DMS153 (cell line): ENCODE data around the gene SYCE3.
"Not testable (repeated sequence)": the region's sequence is repeated elsewhere in the genome, so short reads cannot be mapped to it uniquely, and the experiment has no call there.

Experiments used
- DNase-seq: peaks from one replicate; lab custom pipeline; 2025; lab: John Stamatoyannopoulos, UW

The SYCE3 gene

DNA sequence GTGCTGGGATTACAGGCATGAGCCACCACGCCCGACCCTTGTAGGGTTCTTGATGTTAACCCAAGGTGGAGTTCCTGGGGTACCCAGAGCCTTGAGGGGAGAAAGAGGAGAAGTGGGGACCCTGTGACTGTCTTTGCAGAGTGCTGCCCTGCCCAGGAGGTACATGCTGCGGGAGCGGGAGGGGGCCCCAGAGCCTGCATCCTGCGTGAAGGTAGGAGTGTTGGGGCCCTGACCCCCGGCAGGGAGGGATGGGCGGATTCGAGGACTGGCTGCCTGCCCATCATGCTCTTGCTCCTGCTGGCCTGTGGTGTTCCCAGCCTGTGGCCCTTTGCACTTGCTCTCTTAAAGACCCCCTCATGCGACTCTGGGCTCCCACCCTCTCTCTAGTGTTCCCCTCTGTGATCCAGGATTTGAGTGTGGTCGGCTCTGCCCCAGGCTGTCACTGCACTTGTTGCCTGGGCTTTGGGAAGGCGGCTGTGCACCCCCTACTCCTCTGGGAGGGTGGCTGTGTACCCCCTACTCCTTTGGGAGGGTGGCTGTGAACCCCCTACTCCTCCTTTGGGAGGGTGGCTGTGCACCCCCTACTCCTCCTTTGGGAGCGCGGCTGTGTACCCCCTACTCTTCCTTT lies 41.8 kb downstream of the SYCE3 start:
- no peak for DNase-seq

DNA sequence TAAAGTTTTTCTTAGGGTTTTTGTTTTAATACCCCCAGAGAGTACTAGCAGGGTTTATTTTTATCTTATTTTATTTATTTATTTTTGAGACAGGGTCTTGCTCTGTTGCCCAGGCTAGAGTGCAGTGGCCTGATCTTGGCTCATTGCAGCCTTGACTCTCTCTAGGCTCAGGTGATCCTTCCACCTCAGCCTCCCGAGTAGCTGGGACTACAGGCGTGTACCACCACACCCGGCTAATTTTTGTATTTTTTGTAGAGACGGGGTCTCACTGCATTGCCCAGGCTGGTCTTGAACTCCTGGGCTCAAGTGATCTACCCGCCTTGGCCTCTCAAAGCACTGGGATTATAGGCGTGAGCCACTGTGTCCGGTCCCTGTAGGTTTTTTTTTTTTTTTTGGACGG lies 42.5 kb downstream of the SYCE3 start:
- DNase-seq: not testable (repeated sequence)

DNA sequence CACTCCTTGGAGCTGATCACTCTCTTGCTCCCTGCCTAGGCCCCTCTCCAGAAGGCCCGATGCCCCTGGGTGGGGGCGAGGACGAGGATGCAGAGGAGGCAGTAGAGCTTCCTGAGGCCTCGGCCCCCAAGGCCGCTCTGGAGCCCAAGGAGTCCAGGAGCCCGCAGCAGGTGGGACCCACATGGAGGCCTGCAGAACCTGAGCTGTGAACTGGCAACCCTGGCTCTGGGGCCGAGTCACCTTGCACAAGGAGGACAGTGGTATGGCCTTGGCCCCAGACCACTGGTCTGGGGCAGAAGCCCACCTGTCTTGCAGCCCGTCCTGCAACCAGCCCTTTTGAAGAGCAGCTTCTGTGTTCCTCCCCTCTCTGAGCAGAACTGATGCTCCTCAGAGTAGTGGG lies 43.6 kb downstream of the SYCE3 start:
- DNase-seq: no peak

DNA sequence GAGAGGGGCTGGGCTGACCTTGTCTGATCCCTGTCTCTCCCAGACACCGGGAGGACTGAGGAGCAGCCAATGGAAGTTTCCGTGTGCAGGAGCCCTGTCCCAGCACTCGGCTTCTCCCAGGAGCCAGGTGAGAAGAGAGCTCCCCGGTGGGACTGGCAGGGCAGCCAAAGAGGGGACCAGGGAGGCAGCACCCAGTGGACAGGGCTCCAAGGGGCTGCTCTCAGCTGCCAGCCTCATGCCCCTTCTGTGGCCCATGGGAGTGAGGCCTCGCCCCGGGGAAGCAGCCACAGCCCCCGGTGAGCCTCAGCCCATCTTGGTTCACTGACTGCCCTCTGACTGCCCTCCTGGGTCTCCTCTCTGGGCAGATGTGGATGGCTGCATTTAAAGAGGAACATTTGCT lies 44.1 kb downstream of the SYCE3 start:
- DNase-seq: no peak

DNA sequence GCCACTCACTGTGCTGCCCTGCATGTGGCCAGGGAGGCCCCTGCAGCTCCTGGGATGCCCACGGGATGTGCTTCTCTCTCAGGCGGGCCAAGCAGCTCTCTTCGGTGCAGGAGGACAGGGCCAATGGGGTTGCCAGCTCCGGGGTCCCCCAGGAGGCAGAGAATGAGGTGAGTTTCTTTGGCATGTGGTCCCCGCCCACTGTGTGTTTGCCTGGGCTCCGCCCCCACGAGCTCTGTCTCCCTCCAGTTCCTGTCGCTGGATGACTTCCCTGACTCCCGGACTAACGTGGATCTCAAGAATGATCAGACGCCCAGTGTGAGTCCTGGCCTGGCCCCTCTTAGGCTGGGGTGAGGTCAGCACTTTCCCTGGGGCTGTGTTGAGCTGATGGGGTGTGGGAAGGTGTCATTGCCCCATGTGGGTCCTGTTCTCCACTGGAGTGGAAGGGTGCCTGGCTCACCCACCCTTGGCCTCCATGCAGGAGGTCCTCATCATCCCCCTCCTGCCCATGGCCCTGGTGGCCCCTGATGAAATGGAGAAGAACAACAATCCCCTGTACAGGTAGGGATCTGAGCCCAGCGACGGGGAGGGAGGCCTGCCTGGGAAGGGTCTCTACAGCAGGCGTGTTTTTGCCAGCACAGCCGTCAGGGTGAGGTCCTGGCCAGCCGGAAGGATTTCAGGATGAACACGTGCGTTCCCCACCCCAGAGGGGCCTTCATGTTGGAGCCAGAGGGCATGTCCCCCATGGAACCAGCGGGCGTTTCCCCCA lies 45.0 kb downstream of the SYCE3 start:
- no peak for DNase-seq

DNA sequence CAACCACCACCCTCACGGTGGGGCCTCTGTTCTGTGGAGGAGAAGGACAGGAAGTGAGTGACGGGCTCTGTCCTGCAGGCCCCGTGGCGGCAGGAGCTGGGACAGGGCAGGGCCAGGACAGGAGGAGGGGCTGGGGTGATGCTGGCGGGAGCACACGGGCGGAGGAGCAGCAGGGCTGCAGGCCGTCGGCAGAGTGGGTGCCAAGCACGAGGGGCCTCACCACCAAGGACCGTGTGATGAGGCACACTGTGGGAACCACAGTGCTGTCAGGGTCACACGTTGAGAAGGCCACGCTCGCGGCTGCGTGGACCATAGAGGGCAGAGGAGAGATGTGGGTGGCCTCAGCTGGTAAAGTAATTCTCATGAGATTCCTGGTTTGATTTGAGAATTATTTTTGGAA lies 45.8 kb downstream of the SYCE3 start:
- no peak for DNase-seq

DNA sequence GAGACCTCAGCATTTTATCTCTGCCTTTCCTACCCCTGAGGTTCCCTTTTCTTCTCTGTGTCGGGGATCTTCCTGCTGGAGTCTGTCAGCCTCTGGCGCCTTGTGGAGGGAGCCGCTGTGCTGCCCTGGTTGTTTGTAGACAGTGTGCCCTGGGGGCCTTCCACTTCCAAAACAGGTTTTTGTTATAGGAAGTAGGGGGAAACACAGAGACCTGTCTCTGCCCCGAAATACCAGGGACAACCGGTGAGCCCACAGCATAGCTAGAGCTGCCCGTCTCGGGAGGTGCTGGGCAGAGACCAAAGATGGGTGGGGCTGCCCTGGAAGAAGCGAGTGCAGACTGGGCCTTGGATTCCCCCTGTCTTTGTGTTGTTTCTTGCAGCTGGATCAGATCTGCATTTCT lies 46.7 kb downstream of the SYCE3 start:
- DNase-seq: no peak

DNA sequence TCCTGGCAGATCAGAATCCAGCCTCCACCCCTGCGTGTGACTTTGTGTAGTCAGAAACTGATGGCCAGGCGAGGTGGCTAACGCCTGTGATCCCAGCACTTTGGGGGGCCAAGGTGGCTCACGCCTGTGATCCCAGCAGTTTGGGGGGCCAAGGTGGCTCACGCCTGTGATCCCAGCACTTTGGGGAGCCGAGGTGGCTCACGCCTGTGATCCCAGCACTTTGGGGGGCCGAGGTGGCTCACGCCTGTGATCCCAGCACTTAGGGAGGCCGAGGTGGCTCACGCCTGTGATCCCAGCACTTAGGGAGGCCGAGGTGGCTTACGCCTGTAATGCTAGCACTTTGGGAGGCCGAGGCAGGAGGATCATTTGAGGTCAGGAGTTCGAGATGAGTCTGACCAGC lies 49.5 kb downstream of the SYCE3 start:
- no peak for DNase-seq

DNA sequence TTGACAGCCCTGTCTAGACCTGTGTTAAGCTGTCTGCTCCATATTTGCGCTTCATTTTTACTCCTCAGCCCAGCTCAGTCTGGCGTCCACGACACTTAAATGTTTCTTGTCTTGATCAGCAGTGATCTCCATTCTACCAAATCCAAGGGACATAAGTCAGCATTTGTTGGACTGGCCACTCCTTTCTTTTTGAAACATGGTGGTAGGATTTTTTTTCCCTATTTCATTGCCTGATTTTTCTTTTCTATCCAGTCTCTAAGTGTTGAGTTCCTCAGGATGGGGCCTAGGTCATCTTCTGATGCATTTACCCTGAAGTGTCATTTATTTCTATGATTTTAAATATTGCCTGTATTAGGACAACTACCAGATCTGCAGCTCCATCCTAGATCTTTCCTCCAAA lies 53.8 kb downstream of the SYCE3 start:
- DNase-seq: no peak

DNA sequence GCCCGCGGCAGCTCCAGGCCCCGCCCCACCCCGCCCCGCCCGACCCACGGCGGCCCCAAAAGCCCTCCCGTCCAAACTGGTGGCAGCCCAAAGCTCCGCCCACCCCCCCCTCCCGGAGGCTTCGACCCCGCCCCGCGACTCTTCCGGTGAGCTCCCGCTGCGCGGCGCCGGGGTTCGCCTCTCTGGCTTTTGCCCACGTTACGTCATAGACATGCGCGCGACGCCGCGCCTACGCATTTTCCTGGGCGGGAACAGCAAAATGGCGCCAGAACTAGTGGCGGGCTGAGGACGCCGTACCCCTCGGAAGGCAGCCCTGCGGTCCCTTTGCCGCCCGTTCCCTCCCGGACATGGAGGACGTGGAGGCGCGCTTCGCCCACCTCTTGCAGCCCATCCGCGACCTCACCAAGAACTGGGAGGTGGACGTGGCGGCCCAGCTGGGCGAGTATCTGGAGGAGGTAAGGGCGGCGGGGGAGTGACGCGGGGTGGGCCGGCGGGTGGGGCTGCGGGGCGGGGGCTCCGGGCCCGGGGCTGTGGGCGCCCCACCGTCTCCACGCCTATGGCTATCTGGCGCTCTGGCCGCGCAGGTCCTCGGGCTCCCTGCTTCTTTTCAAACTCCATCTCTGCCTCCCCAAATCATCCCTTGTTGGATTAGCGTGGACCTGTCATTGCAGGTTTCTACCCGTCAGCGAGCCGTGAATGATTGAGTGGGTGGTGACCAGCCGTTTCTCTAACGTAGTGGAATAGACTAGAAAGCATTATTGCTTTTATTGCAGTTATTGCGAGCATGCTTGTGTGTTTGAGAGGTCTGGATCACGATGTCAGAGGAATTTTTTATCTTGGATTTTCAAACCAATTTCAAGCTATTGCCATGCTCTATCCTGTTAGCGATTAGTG lies 54.5 kb downstream of the SYCE3 start, which contains the start of gene NCAPH2:
Gene NCAPH2 (plus strand): TSS at position 234 of the 894 bp plus-strand sequence. CDS start 114 bp downstream, at position 348.
- peak; percentile 95 for DNase-seq

DNA sequence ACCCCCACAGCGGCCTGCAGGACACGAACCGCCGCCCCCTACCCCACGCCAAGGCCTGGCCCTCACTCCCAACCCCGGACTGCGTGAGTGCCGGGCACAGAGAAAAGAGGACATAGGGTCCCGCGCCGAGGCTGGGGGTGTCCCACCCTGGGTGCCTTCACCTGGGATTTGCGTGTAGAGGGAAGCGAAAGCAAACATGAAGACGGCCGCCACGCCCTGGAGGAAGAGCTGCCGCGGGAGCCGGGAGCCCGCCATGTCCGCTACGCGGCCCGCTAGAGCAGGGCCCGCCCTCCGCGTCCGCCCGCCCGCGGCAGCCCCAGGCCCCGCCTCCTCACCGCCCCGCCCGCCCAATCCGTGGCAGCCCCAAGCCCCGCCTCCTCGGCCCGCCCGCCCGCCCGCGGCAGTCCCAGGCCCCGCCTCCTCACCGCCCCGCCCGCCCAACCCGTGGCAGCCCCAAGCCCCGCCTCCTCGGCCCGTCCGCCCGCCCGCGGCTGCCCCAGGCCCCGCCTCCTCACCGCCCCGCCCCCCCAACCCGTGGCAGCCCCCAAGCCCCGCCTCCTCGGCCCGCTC lies 55.2 kb downstream of the SYCE3 start, which contains the start of gene LMF2:
Gene LMF2 (minus strand): TSS at position 282 of the 570 bp plus-strand sequence. CDS start 27 bp downstream, at position 255.
- peak; percentile 43 for DNase-seq

DNA sequence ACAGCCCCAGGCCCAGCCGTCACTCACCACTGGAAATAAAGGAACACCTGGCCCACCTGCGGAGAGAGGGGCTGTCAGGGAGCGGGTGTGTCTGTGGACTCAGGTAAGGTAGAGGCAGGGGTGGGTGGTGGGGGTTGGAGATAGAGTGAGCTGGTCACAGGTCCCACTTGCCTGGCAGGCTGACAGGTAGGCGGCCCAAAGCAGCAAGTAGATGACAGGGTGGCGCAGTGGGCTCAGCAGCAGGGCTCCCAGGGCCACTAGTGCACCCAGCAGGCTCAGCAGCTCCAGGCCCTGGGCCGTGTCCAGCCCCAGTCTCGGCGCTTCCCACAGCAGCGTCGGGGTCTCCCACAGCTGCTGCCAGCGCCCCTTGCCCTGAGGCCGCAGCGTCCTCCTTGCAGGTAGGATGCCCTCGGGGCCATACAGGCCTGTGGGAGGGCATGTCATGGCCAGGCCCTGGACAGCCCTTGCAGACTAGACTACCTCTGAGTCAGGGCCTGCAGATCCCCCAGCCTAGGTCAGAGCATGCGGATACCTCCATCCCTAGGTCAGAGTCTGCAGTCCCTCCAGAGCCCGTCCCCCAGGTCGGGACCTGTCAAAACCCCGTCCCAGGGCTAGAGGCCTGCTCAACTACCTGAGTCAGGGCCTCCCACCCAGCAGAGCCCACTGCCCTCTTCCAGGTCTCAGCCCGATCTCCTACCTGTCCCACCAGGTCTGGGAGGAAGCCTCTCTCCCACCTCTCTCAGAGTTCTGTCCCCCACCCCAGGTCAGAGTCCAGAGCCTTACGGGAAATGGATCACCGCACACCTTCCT lies 55.9 kb downstream of the SYCE3 start:
- DNase-seq: no peak

DNA sequence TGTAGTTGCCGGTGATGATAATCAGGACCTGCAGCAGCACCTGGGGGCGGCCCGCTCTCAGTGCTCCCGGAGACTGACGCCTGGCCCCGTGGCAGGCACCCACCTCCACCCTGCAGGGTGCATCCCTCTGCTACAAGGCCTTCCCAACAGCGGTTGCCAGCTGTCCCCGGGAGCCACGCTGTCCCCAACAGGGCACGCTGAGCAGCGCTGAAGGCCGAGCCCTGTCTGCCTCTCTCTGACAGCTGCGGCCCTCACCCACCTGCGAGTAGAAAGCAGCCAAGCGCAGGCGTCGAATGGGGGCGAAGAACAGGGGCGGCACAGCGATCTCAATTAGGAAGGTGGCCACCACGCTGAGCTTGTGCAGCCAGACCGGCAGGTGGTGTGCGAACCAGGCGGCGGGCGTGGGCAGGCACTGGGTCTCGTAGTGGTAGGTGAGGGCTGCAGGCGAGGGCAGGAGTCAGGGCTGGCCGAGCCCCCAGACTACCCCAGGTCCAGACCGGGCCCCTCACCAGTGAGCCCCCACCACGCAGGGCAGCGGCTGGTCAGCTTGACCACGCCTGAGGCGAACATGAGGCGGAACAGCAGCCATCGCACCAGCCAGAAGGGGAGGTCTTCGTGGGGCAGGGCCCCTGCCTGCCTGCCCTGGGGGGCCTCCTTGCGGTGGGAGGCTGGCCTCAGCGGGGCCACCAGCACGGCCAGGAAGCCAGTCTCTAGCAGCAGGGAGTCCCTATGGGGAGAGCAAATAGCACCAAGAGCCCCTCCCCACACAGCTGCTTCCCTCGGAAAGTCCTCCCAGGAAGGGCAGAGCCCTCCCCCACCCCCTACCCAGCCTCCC lies 56.7 kb downstream of the SYCE3 start:
- DNase-seq: no peak

DNA sequence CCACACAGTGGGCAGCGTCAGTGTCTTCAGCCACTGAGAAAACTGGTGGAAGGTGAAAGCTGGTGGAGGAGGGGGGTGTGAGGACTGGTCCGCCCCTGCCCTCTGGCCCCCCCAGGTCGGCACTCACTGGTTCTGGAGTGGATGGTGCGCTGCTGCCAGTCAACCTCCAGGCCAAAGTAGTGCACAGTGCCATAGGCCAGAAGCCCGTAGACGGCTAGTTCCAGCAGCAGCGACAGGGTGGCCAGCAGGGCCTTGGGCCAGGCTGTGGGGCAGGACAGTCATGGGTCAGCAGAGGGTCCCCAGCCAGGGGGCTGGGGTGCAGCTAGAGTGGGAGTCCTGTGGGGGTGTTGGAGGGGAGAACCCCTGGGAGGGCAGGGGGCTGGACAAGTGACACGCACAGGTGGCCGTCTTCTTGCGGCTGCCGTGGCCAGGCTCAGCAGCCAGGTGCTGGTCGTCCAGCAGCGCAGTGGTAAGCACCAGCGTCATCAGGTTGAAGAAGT lies 57.4 kb downstream of the SYCE3 start:
- DNase-seq: no peak

DNA sequence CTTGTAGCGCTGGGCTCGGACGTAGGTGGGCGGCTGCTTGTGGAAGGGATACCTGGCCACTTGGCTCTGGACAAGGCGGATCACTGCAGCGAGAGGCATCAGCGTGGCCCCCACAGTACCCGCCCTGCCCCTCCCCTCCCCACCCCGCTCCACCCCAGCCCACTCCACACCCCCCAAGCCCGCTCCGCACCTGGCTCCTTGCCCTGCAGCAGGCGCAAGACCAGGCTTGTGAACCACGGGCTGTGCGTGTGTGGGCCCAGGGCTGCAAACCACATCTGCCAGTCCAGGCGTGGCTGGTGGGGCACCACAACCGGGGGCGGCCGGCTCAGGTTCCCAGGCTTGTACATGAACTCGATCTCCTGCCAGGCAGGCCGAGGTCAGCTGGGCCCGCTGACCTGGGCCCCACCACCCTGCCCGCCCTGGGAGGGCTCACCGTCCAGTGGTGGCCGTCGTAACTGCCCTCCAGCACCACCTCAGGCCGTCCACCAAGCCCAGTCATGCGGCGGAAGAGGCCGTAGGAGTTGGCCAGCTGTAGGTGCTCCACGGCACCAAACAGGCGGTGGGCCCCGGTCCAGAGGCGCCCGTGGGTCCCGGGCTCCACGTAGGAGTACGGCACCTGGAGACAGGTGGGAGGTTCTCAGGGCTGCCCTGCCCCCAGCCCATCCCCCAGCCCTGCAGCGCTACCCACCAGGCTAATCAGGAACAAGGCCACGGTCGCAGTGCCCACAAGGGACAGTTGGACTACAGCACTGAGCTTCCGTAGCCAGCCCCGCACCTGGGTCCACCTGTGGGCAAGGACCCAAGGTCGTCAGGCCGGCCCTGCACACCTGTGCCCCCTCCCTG lies 58.1 kb downstream of the SYCE3 start:
- no peak for DNase-seq

DNA sequence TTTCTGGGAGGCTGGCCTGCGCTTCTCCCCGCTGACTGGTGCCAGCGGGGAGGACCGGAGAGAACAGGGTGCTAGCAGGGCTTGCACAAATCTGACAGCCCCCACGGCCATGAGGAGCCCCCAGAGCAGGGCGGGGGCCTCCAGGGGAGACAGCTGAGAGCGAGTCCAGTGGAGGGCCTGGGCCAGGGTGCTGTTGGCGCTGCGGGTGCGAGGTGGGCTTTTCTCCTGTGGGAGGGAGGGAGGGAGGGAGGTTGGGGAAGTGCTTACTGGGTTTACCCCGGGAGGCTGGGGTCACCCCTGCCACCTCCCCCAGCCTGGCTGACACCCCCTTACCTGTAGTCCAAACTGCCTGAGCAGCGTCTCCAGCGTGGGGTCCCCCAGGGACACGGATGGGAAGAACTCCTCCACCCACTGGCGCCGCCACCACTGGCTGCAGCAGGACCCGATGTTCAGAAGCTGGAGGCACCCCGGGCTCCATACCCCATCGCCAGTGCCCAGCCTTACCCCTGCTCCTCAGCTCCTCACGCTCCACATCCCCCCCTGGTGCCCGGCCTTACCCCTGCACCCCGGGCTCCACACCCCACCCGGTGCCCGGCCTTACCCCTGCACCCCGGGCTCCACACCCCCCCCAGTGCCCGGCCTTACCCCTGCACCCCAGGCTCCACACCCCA lies 59.1 kb downstream of the SYCE3 start:
- no peak for DNase-seq

DNA sequence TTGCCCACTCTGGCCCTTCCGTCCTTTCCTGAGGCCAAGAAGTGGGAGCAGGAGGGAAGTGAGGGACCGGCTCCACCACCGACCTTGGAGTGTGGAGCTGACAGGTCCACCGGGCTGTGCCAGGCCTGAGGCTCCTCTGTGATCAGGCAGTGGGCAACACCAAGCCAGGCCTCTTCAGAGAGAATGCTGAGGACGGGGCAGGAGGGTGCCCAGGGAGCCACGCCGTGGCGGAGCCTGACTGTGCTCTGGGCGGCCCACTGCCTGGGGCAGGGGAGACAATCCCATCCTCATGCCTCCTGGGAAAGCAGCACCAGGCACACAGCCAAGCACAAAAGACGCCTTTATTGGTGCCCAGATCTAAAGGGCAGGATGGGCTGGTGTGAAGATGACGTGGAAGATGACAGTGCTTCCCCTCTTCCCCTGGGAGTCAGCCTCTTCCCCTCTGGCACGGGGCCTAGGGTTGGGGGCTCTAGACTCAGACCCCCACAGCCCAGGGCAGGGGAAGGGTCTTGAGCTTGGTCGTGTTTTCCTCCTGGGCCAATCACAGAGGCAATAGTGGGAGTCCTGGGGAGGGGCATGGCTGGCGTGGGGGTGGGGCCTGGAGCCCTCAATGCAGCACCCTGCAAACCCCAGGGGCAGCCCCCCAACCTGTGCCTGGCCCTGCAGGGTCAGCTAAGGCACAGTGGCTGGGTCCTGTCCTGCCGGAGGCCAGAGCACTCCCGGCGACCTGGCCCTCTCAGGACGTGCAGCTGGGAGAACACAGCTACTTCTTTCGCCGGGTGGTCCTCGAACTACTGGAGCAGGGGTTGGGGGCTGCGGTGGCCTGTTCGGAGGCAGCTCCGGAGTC lies 59.9 kb downstream of the SYCE3 start:
- no peak for DNase-seq

DNA sequence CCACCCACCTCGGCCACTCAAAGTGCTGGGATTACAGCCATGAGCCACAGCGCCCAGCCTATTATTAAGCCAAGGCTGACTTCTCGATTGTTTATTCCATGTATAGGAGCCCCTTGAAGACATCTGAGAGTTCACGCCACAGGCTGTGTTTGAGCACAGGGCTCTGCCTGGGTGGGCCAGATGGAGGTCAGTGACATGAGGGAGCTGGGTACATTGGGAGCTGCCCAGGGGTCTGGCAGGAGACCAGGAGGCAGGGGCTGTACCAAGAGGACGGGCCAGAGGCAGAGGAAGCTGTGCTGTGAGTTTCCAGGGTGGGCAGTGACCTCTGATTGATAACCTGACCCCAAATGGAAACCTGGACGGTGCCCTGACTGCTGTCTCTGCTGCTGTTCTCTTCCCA lies 60.6 kb downstream of the SYCE3 start:
- no peak for DNase-seq
